SK-N-SH (cell line): ENCODE results near the gene PTPRG.

Experiments used
- CTCF ChIP-seq: fragments of 200-600 bp; sonication (generic); IDR thresholded peaks from 2 replicates; pipeline ENCODE4 v1.6.1; 2017; ENCODE audit warnings: antibody characterized with exemption, mild to moderate bottlenecking, moderate library complexity
- EP300 ChIP-seq, 2 experiments: IDR thresholded peaks; 2 replicates each; pipeline versions ENCODE4 v1.4.0 to v1.6.1; 2012; ENCODE audit warnings: borderline replicate concordance in 1 of 2, low read depth in 1 of 2, low read length in 1 of 2
- EZH2phosphoT487 ChIP-seq: fragments of 200-600 bp; sonication (generic); IDR thresholded peaks from 2 replicates; pipeline ENCODE4 v1.6.1; 2017; ENCODE audit warnings: low read depth, mixed run types, mild to moderate bottlenecking, antibody characterized with exemption, moderate library complexity, borderline replicate concordance
- IRF3 ChIP-seq: fragments of 150-350 bp; IDR thresholded peaks from 2 replicates; pipeline ENCODE4 v1.6.1; 2016; ENCODE audit warnings: mild to moderate bottlenecking, low read depth, low read length
- JUND ChIP-seq: IDR thresholded peaks from 2 replicates; pipeline ENCODE4 v1.4.0; 2012
- MAX ChIP-seq: IDR thresholded peaks from 2 replicates; pipeline ENCODE4 v1.4.0; 2012; ENCODE audit warnings: low read depth
- NRF1 ChIP-seq: IDR thresholded peaks from 2 replicates; pipeline ENCODE4 v1.6.1; 2012; ENCODE audit warnings: low read depth, mild to moderate bottlenecking, low read length
- POLR2AphosphoS5 ChIP-seq: IDR thresholded peaks from 2 replicates; pipeline ENCODE4 v1.6.1; 2012; ENCODE audit warnings: low read depth, low read length
- RAD21 ChIP-seq: IDR thresholded peaks from 2 replicates; pipeline ENCODE4 v1.6.1; 2012; ENCODE audit warnings: mild to moderate bottlenecking, low read length
- REST ChIP-seq: IDR thresholded peaks from 2 replicates; pipeline ENCODE4 v1.6.1; 2012; ENCODE audit warnings: mild to moderate bottlenecking, low read depth, low read length, moderate library complexity
- SMC3 ChIP-seq: IDR thresholded peaks from 2 replicates; pipeline ENCODE4 v1.6.1; 2012; ENCODE audit warnings: low read depth, low read length, improper control_type of control experiment
- USF1 ChIP-seq: IDR thresholded peaks from 2 replicates; pipeline ENCODE4 v1.4.0; 2012; ENCODE audit warnings: low read depth, borderline replicate concordance
- YY1 ChIP-seq: IDR thresholded peaks from 2 replicates; pipeline ENCODE4 v1.4.0; 2012; ENCODE audit warnings: low read depth, mild to moderate bottlenecking

GRCh38 chr3:62171789-62172188 is 610.4 kb downstream of the PTPRG start:
- TF ChIP-seq IRF3 (no peak), USF1 (no peak), RAD21 (no peak), POLR2AphosphoS5 (no peak), CTCF (no peak), YY1 (no peak), JUND (no peak), MAX (no peak), SMC3 (no peak), EZH2phosphoT487 (no peak), REST (no peak), EP300 (IDR thresholded peaks at IDR 0.05; ENCODE audit: borderline replicate concordance in 1 of 2, low read depth in 1 of 2, low read length in 1 of 2) (no peak), NRF1 (no peak)
